HG03520 (cell line): ENCODE results near the gene DLEC1.

Experiments
- ATAC-seq: cut with Tn5 transposase; IDR thresholded peaks from one replicate; pipeline ENCODE4 v1.9.1; 2021; ENCODE audit warnings: mild to moderate bottlenecking, moderate library complexity; ENCODE audit not compliant: unreplicated experiment

DLEC1 gene

DNA sequence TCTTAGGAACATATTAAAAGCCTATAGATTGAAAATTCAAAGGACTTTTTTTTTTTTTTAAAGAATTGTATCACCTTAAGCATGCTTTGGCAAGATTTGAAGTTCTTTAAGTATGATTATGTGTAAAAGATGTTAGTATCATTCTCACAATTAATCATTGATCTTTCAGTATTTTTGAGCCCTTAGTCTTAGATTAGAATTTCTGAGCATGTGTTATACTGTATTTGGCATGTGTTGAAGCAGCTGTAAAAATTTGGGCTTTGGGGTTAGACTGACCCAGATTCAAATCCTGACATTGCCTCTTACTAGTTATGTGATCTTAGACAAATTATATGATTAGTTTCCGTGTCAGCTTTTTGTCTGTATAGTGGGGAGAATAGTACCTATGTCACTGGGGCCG lies 132.6 kb downstream of the DLEC1 start:
- ATAC-seq, result no peak
